ENCODE data around the gene CDC42EP4. TPM values are rescaled to one million over a fixed set of nuclear protein-coding genes. Genes with fewer than 3 reads are reported as not detected.

The CDC42EP4 gene
- total and polyA plus RNA-seq, 2 experiments from 2014 or later = 4.4 to 19.9 TPM

GRCh38 chr17:73269329-73269615 lies 42.5 kb downstream of the CDC42EP4 start:
- no peaks in the 10 kb centered on the region for H3K9me3 Mint-ChIP-seq
- Histone ChIP-seq H3K4me3 (no peak overlapping the region), H3K9me2 (ENCODE audit: insufficient read depth) (no peaks in the 10 kb centered on the region; the same call in 1 of the 2 replicates), H2AFZ (no peak overlapping the region), H3K79me2 (replicated peaks; ENCODE audit: insufficient read depth) (no peaks in the 10 kb centered on the region), H3K27ac (ENCODE audit: low read depth) (no peak overlapping the region), H3K4me2 (no peak overlapping the region), H3K4me1 (ENCODE audit: insufficient read depth) (0 out of 2 replicates have a peak, but pooled peaks cover 3% of the 10 kb centered on the region), H3K27me3 (ENCODE audit: insufficient read depth) (no peaks in the 10 kb centered on the region), H3K36me3 (ENCODE audit: insufficient read depth) (no peaks in the 10 kb centered on the region), H3F3A (replicated peaks; ENCODE audit: low read depth) (no peaks in the 10 kb centered on the region), H4K20me1 (replicated peaks; ENCODE audit: insufficient read depth) (no peaks in the 10 kb centered on the region)
- no peak overlapping the region for H3K27ac Mint-ChIP-seq
- H3K4me3 Mint-ChIP-seq = no peak overlapping the region
- TF ChIP-seq, protein P1, sequence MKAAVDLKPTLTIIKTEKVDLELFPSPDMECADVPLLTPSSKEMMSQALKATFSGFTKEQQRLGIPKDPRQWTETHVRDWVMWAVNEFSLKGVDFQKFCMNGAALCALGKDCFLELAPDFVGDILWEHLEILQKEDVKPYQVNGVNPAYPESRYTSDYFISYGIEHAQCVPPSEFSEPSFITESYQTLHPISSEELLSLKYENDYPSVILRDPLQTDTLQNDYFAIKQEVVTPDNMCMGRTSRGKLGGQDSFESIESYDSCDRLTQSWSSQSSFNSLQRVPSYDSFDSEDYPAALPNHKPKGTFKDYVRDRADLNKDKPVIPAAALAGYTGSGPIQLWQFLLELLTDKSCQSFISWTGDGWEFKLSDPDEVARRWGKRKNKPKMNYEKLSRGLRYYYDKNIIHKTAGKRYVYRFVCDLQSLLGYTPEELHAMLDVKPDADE (IDR thresholded peaks at IDR 0.05) = no peak
- TF ChIP-seq, protein P2, sequence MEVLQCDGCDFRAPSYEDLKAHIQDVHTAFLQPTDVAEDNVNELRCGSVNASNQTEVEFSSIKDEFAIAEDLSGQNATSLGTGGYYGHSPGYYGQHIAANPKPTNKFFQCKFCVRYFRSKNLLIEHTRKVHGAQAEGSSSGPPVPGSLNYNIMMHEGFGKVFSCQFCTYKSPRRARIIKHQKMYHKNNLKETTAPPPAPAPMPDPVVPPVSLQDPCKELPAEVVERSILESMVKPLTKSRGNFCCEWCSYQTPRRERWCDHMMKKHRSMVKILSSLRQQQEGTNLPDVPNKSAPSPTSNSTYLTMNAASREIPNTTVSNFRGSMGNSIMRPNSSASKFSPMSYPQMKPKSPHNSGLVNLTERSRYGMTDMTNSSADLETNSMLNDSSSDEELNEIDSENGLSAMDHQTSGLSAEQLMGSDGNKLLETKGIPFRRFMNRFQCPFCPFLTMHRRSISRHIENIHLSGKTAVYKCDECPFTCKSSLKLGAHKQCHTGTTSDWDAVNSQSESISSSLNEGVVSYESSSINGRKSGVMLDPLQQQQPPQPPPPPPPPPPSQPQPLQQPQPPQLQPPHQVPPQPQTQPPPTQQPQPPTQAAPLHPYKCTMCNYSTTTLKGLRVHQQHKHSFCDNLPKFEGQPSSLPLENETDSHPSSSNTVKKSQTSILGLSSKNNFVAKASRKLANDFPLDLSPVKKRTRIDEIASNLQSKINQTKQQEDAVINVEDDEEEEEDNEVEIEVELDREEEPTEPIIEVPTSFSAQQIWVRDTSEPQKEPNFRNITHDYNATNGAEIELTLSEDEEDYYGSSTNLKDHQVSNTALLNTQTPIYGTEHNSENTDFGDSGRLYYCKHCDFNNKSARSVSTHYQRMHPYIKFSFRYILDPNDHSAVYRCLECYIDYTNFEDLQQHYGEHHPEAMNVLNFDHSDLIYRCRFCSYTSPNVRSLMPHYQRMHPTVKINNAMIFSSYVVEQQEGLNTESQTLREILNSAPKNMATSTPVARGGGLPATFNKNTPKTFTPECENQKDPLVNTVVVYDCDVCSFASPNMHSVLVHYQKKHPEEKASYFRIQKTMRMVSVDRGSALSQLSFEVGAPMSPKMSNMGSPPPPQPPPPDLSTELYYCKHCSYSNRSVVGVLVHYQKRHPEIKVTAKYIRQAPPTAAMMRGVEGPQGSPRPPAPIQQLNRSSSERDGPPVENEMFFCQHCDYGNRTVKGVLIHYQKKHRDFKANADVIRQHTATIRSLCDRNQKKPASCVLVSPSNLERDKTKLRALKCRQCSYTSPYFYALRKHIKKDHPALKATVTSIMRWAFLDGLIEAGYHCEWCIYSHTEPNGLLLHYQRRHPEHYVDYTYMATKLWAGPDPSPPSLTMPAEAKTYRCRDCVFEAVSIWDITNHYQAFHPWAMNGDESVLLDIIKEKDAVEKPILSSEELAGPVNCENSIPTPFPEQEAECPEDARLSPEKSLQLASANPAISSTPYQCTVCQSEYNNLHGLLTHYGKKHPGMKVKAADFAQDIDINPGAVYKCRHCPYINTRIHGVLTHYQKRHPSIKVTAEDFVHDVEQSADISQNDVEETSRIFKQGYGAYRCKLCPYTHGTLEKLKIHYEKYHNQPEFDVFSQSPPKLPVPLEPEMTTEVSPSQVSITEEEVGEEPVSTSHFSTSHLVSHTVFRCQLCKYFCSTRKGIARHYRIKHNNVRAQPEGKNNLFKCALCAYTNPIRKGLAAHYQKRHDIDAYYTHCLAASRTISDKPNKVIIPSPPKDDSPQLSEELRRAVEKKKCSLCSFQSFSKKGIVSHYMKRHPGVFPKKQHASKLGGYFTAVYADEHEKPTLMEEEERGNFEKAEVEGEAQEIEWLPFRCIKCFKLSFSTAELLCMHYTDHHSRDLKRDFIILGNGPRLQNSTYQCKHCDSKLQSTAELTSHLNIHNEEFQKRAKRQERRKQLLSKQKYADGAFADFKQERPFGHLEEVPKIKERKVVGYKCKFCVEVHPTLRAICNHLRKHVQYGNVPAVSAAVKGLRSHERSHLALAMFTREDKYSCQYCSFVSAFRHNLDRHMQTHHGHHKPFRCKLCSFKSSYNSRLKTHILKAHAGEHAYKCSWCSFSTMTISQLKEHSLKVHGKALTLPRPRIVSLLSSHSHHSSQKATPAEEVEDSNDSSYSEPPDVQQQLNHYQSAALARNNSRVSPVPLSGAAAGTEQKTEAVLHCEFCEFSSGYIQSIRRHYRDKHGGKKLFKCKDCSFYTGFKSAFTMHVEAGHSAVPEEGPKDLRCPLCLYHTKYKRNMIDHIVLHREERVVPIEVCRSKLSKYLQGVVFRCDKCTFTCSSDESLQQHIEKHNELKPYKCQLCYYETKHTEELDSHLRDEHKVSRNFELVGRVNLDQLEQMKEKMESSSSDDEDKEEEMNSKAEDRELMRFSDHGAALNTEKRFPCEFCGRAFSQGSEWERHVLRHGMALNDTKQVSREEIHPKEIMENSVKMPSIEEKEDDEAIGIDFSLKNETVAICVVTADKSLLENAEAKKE (CRISPR knock-in tag; IDR thresholded peaks at IDR 0.05) = no peak
- H3K27me3 Mint-ChIP-seq (ENCODE audit: insufficient read depth, low read depth, poor library complexity) = peaks cover 20% of the 10 kb centered on the region
- no peak for DNase-seq (ENCODE audit: low spot score)
- H3K36me3 Mint-ChIP-seq (ENCODE audit: low read depth) = no peaks in the 10 kb centered on the region
- no peak for ATAC-seq
- peaks cover under 1% of the 10 kb centered on the region; the same call in 1 of the 3 replicates for H3K4me1 Mint-ChIP-seq

GRCh38 chr17:73268582-73269328 lies 43.0 kb downstream of the CDC42EP4 start:
- no peaks in the 10 kb centered on the region for H3K36me3 ChIP-seq (ENCODE audit: insufficient read depth)
- Mint-ChIP-seq H3K36me3 (ENCODE audit: low read depth) (no peaks in the 10 kb centered on the region), H3K4me3 (no peak overlapping the region)
- TF ChIP-seq NANOG (IDR thresholded peaks at IDR 0.05; ENCODE audit: borderline replicate concordance) = no peak
- no peak for TF ChIP-seq ZNF331 (CRISPR knock-in tag; IDR thresholded peaks at IDR 0.05; ENCODE audit: low read depth)
- no peak for TF ChIP-seq EZH2 (IDR thresholded peaks at IDR 0.05; ENCODE audit: low read depth, unreplicated experiment)

More at GRCh38 chr17:73268582-73269328, 43.0 kb downstream of the CDC42EP4 start:
- Mint-ChIP-seq H3K27ac (no peak overlapping the region), H3K4me1 (no peaks in the 10 kb centered on the region), H3K27me3 (ENCODE audit: insufficient read depth, low read depth, poor library complexity) (peaks cover 21% of the 10 kb centered on the region), H3K9me3 (no peaks in the 10 kb centered on the region)
- Histone ChIP-seq H3K27ac (ENCODE audit: low read depth) (no peak overlapping the region), H3F3A (replicated peaks; ENCODE audit: low read depth) (no peaks in the 10 kb centered on the region), H3K4me2 (no peak overlapping the region), H3K4me1 (ENCODE audit: insufficient read depth) (no peaks in the 10 kb centered on the region), H3K4me3 (no peak overlapping the region), H3K27me3 (ENCODE audit: insufficient read depth) (no peaks in the 10 kb centered on the region), H2AFZ (no peak overlapping the region), H3K9me2 (ENCODE audit: insufficient read depth) (no peaks in the 10 kb centered on the region; the same call in 1 of the 2 replicates), H3K79me2 (replicated peaks; ENCODE audit: insufficient read depth) (no peaks in the 10 kb centered on the region), H4K20me1 (replicated peaks; ENCODE audit: insufficient read depth) (no peaks in the 10 kb centered on the region)
- no peak for DNase-seq (ENCODE audit: low spot score)
- no peak for ATAC-seq
